ENCODE data around the gene CLK4. TPM values are rescaled to one million over a fixed set of nuclear protein-coding genes. Genes with fewer than 3 reads are reported as not detected.

The CLK4 gene
- total RNA-seq, 1 experiment from 2014 or later, result 16.0 TPM

- TF ChIP-seq ZNF281 (CRISPR knock-in tag; IDR thresholded peaks at IDR 0.05) (no peak), NFATC4 (CRISPR knock-in tag; IDR thresholded peaks at IDR 0.05) (no peak), CDX4 (CRISPR knock-in tag; IDR thresholded peaks at IDR 0.05; ENCODE audit: borderline replicate concordance) (no peak)
Measured at GRCh38 chr5:178644826-178645545, 18.1 kb upstream of the CLK4 start (continued).

- ChIA-PET POLR2A (no interaction called here), CTCF (no interaction called here)
- DNase-seq (ENCODE audit: low spot score) (no peak), ATAC-seq (no peak)
- peaks cover 15% of the 10 kb centered on the region for H3K27me3 Mint-ChIP-seq (ENCODE audit: low read depth)
- no peaks in the 10 kb centered on the region for H3K36me3 Mint-ChIP-seq
- H3K27ac Mint-ChIP-seq, result no peak overlapping the region
- TF ChIP-seq ZMAT4 (CRISPR knock-in tag; IDR thresholded peaks at IDR 0.05), result no peak
- no peak for TF ChIP-seq ETV6 (CRISPR knock-in tag; IDR thresholded peaks at IDR 0.05)
- no peak for TF ChIP-seq ATF6 (CRISPR knock-in tag; IDR thresholded peaks at IDR 0.05)
- TF ChIP-seq GTF2I (CRISPR knock-in tag; conservative IDR thresholded peaks at IDR 0.05), result no peak
- peaks cover 10% of the 10 kb centered on the region for H3K4me1 Mint-ChIP-seq
- H3K4me3 Mint-ChIP-seq, result no peak overlapping the region
- H3K9me3 Mint-ChIP-seq, result peaks cover 23% of the 10 kb centered on the region
Measured at GRCh38 chr5:178642351-178642909, 15.6 kb upstream of the CLK4 start.

- ChIA-PET CTCF (no interaction called here), POLR2A (no interaction called here)
- DNase-seq (ENCODE audit: low spot score), result no peak
- ATAC-seq, result no peak
- no peak overlapping the region for H3K4me3 Mint-ChIP-seq
- peaks cover 23% of the 10 kb centered on the region for H3K9me3 Mint-ChIP-seq
- H3K27me3 Mint-ChIP-seq (ENCODE audit: low read depth), result peaks cover 15% of the 10 kb centered on the region
- no peak overlapping the region for H3K27ac Mint-ChIP-seq
- H3K36me3 Mint-ChIP-seq, result no peaks in the 10 kb centered on the region
- H3K4me1 Mint-ChIP-seq, result peaks cover 10% of the 10 kb centered on the region
- no peak for TF ChIP-seq ERG (CRISPR knock-in tag; IDR thresholded peaks at IDR 0.05)
- TF ChIP-seq ZNF281 (CRISPR knock-in tag; IDR thresholded peaks at IDR 0.05), result no peak
- no peak for TF ChIP-seq ZBTB43 (CRISPR knock-in tag; IDR thresholded peaks at IDR 0.05)
- TF ChIP-seq HMGXB4 (CRISPR knock-in tag; IDR thresholded peaks at IDR 0.05), result no peak
- TF ChIP-seq ZNF423 (CRISPR knock-in tag; IDR thresholded peaks at IDR 0.05), result no peak
- no peak for TF ChIP-seq USF2 (CRISPR knock-in tag; IDR thresholded peaks at IDR 0.05)
- TF ChIP-seq MXD4 (CRISPR knock-in tag; IDR thresholded peaks at IDR 0.05; ENCODE audit: borderline replicate concordance), result no peak
- TF ChIP-seq NR3C1 (CRISPR knock-in tag; conservative IDR thresholded peaks at IDR 0.05; ENCODE audit: low read depth), result no peak
- TF ChIP-seq ESRRA (CRISPR knock-in tag; IDR thresholded peaks at IDR 0.05; ENCODE audit: borderline replicate concordance), result no peak
- TF ChIP-seq HMGA2 (CRISPR knock-in tag; IDR thresholded peaks at IDR 0.05), result no peak
- TF ChIP-seq FOXJ3 (CRISPR knock-in tag; IDR thresholded peaks at IDR 0.05; ENCODE audit: borderline replicate concordance), result no peak
Measured at GRCh38 chr5:178641711-178642110, 14.9 kb upstream of the CLK4 start.

Data from WTC11 (cell line).